HG02678 (cell line): Measurements from ENCODE around the gene PBX3.

Experiments
- ATAC-seq: cut with Tn5 transposase; IDR thresholded peaks from one replicate; pipeline ENCODE4 v1.9.1; 2021; ENCODE audit warnings: mild to moderate bottlenecking, moderate library complexity; ENCODE audit not compliant: unreplicated experiment

PBX3 gene

DNA sequence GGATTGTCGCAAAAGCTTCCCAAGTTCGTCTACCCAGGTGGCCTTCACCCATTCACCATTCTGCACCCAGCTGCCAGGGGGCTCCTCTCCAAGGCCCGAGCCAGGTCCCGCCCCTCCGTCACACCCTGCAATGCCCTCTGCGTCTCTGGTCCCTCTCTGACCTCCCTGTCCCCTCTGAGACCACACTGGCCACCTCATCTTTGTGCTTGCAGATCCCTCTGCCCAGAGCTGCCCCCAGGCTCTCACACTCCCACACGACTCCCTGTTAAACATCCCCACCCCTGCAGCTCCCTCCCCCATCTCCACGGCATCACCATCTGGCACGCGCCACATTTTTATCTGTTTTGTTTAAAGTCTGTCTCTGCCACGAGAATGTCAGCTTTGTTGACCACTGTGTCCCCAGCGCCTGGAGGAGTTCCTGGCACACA, 243.6 kb downstream of the PBX3 start:
- ATAC-seq, result no peak

- no peak for ATAC-seq
Observed at GRCh38 chr9:125991886-125992529, 244.8 kb downstream of the PBX3 start.

- no peak for ATAC-seq
Observed at GRCh38 chr9:125992557-125992956, 245.4 kb downstream of the PBX3 start.

GRCh38 chr9:125993466-125993865, 246.3 kb downstream of the PBX3 start:
- ATAC-seq, result no peak

GRCh38 chr9:125994066-125994943, 247.1 kb downstream of the PBX3 start:
- no peak for ATAC-seq

- ATAC-seq, result no peak
Observed at GRCh38 chr9:125995006-125995405, 247.8 kb downstream of the PBX3 start.

DNA sequence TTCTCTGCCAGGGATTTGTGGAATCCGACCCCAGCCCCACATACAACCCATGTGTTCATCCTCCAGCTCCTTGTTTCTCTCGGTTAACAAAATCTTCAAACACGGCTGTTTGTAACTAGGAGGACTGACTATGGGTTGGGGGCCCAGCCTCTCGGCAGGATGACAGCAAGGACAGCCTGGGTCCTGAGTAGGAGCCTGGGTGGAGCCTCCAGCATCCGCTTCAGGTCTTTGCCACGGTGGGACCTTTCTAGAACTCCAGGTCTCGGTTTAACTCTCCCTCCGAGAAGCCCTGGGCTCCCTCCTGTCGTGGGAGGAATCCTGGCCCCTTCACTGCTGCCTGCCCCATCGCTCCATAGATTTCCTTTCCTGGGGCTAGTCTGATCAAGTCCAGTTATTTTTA, 248.5 kb downstream of the PBX3 start:
- ATAC-seq, result no peak

GRCh38 chr9:125996791-125997190, 249.6 kb downstream of the PBX3 start:
- no peak for ATAC-seq

DNA sequence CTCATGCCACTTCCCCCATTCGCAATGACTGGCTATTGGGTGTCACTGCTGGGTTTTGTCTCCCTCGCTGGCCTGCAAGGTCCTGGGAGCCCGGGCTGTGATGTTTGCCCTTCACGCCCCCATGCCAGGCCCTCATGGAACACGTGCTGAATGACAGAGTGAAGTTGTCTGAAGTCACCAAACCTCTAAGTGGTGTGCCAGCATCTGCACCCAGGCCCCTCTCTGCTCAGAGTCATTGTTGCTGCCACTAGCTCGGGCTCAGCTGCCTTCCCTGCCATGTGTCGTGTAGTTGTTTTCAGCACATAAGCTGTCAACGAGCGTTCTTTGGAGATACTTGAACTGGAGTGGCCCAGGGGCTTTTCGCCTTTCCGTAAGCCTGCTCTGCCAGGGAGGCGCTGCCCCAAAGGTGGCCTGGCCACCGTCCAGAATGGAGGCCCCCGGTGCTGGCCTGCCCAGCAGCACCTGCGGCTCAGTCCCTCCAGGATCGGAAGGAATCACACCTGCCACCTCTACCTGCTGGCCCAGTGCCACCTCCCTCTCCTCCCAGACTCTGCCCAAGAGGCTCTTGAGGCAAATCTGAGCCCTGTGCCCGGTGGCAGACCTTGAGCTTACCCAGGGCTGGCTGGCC, 250.1 kb downstream of the PBX3 start:
- no peak for ATAC-seq

DNA sequence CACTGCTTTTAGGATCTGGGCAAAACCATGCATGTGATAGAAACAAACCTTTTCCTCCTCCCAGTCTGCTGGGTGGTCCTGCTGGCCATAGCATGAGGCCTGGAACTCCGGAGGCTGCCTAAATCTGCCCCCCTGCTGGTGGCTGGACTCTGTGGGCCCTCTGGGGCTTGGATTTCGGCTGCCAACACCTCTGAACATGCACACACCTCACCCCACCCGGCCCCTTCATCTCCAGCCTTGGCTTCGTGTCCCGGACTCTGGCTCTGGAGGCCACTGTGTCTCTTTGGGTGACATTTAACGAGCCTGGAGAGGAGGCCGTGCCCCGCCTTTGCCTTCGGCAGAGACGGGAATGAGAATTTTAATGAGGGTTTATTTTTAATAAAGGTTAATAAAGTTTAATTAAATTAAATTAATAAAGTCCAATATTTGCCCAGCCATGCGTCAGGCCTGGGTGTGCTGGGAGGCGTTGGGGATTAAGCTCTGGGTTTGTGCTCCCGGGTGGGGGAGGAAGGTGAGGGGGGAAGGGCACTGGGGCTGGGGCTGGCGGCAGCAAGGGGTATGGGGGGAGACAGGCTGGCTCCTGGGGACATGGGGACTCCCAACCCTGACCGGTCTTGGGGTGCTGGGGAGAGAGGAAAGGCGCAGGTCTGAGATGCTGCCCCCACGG, 251.8 kb downstream of the PBX3 start:
- ATAC-seq, result no peak

DNA sequence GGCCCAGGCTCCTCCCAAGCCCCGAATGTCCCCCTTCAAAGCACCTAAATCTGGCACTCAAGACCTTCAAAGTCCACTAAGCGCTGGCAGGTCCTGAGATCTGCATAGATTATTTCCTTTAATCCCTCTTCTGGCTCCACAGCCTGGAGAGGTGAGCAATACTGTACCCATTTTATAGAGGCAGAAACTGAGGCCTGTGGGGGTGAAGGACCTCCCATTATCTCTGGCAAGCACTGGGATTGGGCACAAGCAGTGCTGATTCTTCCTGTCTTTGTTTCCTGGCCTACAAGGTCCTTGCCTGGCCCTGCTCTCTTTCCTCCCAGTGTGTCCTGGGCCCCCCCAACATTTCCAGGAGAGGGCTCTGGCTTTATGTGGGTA, 252.3 kb downstream of the PBX3 start:
- ATAC-seq, result no peak

DNA sequence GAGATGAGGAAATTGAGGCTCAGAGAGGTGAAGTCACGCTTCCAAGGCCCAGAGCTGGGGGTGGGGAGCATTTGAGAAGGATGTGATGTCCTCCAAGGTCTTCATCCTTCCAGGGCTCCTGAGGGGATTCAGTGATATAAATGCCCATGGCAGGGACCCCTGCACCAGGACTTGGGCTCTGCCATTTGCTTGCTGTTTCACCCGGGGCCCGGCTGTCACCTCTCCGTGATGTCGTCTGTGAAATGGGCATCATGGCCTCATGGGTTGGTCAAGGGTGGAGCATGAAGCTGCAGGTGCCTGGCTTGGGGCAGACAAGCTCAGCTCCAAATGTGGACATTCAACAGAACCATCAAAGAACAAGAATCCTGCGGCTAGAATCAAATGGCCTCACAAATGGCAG, 253.1 kb downstream of the PBX3 start:
- ATAC-seq, result no peak

GRCh38 chr9:126000731-126001580, 253.8 kb downstream of the PBX3 start:
- ATAC-seq, result no peak

GRCh38 chr9:126001581-126002225, 254.5 kb downstream of the PBX3 start:
- no peak for ATAC-seq

- no peak for ATAC-seq
Observed at GRCh38 chr9:126002476-126003350, 255.5 kb downstream of the PBX3 start.

GRCh38 chr9:126009047-126009446, 261.9 kb downstream of the PBX3 start:
- no peak for ATAC-seq

DNA sequence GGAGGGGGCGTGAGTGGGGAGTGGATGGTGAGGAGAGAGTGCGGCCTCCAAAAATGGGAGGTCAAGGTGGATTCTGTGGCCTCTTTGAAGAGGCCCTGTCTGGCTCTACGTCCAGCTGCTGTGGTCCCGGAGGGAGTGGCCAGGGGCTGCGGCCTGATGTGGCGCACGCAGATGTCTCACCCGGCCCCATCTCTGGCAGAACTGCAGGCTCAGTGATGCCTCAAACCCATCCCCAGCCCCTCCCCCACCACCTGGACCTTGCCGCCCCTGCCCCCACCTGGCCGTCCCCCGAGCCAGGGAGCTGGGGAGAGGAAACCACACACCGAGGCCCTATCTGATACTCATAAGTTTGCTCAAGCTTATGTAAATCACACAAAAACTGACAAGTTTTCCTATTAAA, 267.6 kb downstream of the PBX3 start:
- no peak for ATAC-seq

DNA sequence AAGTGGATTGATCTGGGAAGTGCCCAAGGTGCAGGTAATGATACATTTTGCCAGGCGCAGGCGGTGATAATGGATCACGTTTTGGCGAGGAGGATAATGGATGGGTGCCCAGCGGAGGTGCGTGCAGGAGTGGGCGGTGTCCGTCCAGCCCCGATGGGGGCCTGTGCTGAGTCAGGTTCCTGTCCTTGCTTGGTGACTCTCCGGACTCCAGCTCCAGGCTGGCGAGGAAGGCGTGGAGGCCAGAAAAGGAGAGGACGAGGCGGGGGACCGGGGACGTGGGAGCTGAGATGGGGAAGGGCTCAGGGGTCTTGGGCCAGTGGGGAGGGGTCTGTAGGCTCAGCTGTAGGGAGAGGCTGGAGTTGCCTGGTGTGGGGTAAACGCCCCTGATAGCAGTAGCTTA, 268.3 kb downstream of the PBX3 start:
- no peak for ATAC-seq
